ENCODE measurements around the gene GNB1L. TPM values are rescaled to one million over a fixed set of nuclear protein-coding genes. Genes with fewer than 3 reads are reported as not detected.
A peak's percentile ranks its signal among the peaks of the same experiment; 100 is the strongest.

The GNB1L gene
- total and polyA plus RNA-seq, 2 of the 13 experiments (the other 11 are each of a cell fraction or from before 2014, with no cell fraction given) = 2.5 to 7.4 TPM

DNA sequence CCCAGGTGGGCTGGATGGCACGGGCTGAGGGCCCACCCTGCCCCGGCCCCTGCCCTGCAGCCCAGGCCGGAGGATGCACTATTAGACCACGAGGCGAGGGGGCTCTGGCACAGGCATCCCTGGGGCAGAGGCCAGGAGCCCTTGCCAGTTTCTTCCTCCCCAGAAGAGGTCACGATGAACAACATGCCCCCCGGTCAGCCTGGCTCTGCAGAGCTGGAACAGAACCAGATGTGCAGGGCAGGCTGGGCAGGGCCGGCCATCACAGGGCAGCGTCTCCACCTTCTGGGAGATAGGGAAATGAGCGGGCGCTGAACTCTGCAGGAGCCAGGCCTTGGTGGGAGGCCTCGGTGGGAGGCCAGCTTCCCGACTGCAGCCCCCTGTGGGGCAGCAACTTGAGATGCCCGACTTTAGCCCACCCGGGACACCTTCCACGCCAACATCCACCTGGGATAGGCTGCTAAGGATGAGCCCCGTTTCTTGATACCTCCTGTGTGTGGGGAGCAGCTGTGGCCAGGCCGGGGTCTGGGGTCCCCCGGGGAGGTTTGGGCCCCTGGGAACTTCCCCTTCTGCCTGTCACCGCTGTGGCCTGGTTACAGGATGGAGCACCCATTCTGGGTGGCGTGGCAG lies 21.8 kb upstream of the GNB1L start:
- 100% methylated on average over 4 of the region's 21 CpGs for WGBS (ENCODE audit: low lambda C conversion rate)
- H2AFZ ChIP-seq (ENCODE audit: low read length) = no peak overlapping the region
- DNase-seq (ENCODE audit: low spot score) (no peak), ATAC-seq (no peak), FAIRE-seq (no peak)
- intact Hi-C loops (cut with micrococcal nuclease; ENCODE audit: unreplicated experiment) (no loop called here), in situ Hi-C loops (cut with HindIII; ENCODE audit: extremely low pct_ligation_motif_present, low pct_unique_long_range_greater_than_20kb) (no loop called here)
- CTCF ChIA-PET (ENCODE audit: low intra/inter-chr PET ratio, low total read pairs) = no interaction called here
- H3K4me2 ChIP-seq (ENCODE audit: low read depth, low read length) = no peak overlapping the region
- no peaks in the 10 kb centered on the region for H3K9me3 ChIP-seq (ENCODE audit: low read length)
- H3K9ac ChIP-seq (ENCODE audit: insufficient read depth, low read depth, low read length) = no peak overlapping the region
- no peaks in the 10 kb centered on the region for H4K20me1 ChIP-seq (ENCODE audit: insufficient read depth, low read length)
- no peaks in the 10 kb centered on the region for H3K27me3 ChIP-seq (ENCODE audit: control insufficient read depth in 1 of 2, insufficient read depth in 2 of 2, low read length in 2 of 2)
- no peaks in the 10 kb centered on the region for H3K79me2 ChIP-seq (ENCODE audit: insufficient read depth, low read length)
- H3K4me3 ChIP-seq (replicated peaks in 1 of 3; ENCODE audit: insufficient read depth in 1 of 3, low read depth in 2 of 3, low read length in 3 of 3) = no peak overlapping the region
- no TSS peak for BruUV-seq (replicated peaks)
- H3K4me1 ChIP-seq (ENCODE audit: insufficient read depth, low read length) = peaks cover 20% of the 10 kb centered on the region
- no peaks in the 10 kb centered on the region for H3K36me3 ChIP-seq (replicated peaks in 1 of 2; ENCODE audit: control insufficient read depth in 1 of 2, insufficient read depth in 2 of 2, low read length in 2 of 2)
- H3K27ac ChIP-seq (ENCODE audit: extremely low read length, insufficient read depth, low read length) = no peak overlapping the region
- TF ChIP-seq ZSCAN29 (CRISPR knock-in tag; conservative IDR thresholded peaks at IDR 0.05) (no peak), AGO2 (optimal IDR thresholded peaks at IDR 0.05; ENCODE audit: low read depth, low read length) (peak; percentile 24)
- TF ChIP-seq, protein P1, sequence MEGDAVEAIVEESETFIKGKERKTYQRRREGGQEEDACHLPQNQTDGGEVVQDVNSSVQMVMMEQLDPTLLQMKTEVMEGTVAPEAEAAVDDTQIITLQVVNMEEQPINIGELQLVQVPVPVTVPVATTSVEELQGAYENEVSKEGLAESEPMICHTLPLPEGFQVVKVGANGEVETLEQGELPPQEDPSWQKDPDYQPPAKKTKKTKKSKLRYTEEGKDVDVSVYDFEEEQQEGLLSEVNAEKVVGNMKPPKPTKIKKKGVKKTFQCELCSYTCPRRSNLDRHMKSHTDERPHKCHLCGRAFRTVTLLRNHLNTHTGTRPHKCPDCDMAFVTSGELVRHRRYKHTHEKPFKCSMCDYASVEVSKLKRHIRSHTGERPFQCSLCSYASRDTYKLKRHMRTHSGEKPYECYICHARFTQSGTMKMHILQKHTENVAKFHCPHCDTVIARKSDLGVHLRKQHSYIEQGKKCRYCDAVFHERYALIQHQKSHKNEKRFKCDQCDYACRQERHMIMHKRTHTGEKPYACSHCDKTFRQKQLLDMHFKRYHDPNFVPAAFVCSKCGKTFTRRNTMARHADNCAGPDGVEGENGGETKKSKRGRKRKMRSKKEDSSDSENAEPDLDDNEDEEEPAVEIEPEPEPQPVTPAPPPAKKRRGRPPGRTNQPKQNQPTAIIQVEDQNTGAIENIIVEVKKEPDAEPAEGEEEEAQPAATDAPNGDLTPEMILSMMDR (CRISPR knock-in tag; IDR thresholded peaks at IDR 0.05) = 0 out of 2 replicates have a peak, but pooled peaks have one; percentile 23
- POLR2A ChIA-PET = no interaction called here

DNA sequence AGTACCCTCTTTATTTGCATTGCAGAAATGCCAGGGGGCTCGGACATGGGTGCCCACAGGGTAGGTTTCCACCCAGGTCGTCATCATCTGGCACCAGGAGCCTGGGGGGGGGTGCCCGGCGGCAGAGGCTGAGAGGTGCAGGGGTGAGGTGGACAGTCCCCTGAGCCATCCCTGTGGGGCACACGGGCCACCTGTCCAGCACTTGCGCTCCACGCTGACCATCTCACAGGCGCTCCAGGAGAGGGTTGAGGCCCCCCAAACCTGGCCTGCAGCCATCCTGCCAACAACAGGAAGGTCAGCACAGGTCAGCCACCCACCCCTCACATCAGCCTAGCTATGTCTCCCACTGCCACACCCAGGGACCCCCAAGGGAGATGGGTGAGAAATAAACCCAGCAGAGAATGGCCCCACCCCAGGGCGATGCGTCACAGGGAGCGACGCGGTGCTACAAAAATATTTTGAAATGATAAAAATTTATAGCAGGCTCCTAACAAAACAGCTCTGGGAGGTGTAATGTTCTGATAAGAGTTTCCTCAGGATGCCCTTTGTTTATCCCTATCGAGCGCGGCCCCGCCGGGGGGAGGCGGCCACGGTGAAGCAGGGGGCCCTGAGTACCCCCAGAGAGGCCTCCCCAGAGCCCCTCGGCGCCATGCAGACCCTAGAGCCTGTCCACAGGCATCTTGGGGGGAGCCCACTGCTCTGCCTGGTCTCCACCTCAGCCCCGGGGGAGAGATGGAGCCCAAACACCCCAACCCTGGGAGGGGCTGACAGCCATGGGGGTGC lies 21.0 kb upstream of the GNB1L start:
- CTCF ChIA-PET (ENCODE audit: low intra/inter-chr PET ratio, low total read pairs) = no interaction called here
- POLR2A ChIA-PET = no interaction called here
- TF ChIP-seq, protein P2, sequence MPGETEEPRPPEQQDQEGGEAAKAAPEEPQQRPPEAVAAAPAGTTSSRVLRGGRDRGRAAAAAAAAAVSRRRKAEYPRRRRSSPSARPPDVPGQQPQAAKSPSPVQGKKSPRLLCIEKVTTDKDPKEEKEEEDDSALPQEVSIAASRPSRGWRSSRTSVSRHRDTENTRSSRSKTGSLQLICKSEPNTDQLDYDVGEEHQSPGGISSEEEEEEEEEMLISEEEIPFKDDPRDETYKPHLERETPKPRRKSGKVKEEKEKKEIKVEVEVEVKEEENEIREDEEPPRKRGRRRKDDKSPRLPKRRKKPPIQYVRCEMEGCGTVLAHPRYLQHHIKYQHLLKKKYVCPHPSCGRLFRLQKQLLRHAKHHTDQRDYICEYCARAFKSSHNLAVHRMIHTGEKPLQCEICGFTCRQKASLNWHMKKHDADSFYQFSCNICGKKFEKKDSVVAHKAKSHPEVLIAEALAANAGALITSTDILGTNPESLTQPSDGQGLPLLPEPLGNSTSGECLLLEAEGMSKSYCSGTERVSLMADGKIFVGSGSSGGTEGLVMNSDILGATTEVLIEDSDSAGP (CRISPR knock-in tag; IDR thresholded peaks at IDR 0.05; ENCODE audit: borderline replicate concordance) = no peak
- no peak for TF ChIP-seq MTF2 (CRISPR knock-in tag; IDR thresholded peaks at IDR 0.05; ENCODE audit: borderline replicate concordance)
- no peak for TF ChIP-seq FOXK2 (IDR thresholded peaks at IDR 0.05)
- TF ChIP-seq ZNF33B (CRISPR knock-in tag; IDR thresholded peaks at IDR 0.05) = no peak
- TF ChIP-seq ZNF558 (CRISPR knock-in tag; IDR thresholded peaks at IDR 0.05; ENCODE audit: borderline replicate concordance) = no peak
- TF ChIP-seq FOXJ3 (CRISPR knock-in tag; IDR thresholded peaks at IDR 0.05; ENCODE audit: borderline replicate concordance) = no peak
- TF ChIP-seq SMAD9 (CRISPR knock-in tag; IDR thresholded peaks at IDR 0.05) = no peak
- TF ChIP-seq, protein P3, sequence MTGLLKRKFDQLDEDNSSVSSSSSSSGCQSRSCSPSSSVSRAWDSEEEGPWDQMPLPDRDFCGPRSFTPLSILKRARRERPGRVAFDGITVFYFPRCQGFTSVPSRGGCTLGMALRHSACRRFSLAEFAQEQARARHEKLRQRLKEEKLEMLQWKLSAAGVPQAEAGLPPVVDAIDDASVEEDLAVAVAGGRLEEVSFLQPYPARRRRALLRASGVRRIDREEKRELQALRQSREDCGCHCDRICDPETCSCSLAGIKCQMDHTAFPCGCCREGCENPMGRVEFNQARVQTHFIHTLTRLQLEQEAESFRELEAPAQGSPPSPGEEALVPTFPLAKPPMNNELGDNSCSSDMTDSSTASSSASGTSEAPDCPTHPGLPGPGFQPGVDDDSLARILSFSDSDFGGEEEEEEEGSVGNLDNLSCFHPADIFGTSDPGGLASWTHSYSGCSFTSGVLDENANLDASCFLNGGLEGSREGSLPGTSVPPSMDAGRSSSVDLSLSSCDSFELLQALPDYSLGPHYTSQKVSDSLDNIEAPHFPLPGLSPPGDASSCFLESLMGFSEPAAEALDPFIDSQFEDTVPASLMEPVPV (CRISPR knock-in tag; IDR thresholded peaks at IDR 0.05) = no peak

More for the DNA sequence above, 21.0 kb upstream of the GNB1L start:
- no TSS peak for BruUV-seq (replicated peaks)
- in situ Hi-C loops (cut with HindIII; ENCODE audit: extremely low pct_ligation_motif_present, low pct_unique_long_range_greater_than_20kb) (no loop called here), intact Hi-C loops (cut with micrococcal nuclease; ENCODE audit: unreplicated experiment) (no loop called here)
- FAIRE-seq = no peak
- peaks cover 20% of the 10 kb centered on the region for H3K4me1 ChIP-seq (ENCODE audit: insufficient read depth, low read length)
- H3K4me3 ChIP-seq (replicated peaks in 1 of 3; ENCODE audit: insufficient read depth in 1 of 3, low read depth in 2 of 3, low read length in 3 of 3) = no peak overlapping the region
- no peaks in the 10 kb centered on the region for H3K79me2 ChIP-seq (ENCODE audit: insufficient read depth, low read length)
- no peaks in the 10 kb centered on the region for H3K36me3 ChIP-seq (replicated peaks in 1 of 2; ENCODE audit: control insufficient read depth in 1 of 2, insufficient read depth in 2 of 2, low read length in 2 of 2)
- 98% methylated on average over 14 of the region's 23 CpGs for WGBS (ENCODE audit: low lambda C conversion rate)
- DNase-seq (ENCODE audit: low spot score) = no peak
- ATAC-seq = no peak
- H2AFZ ChIP-seq (ENCODE audit: low read length) = no peak overlapping the region
- no peaks in the 10 kb centered on the region for H3K27me3 ChIP-seq (ENCODE audit: control insufficient read depth in 1 of 2, insufficient read depth in 2 of 2, low read length in 2 of 2)
- H3K27ac ChIP-seq (ENCODE audit: extremely low read length, insufficient read depth, low read length) = no peak overlapping the region
- no peaks in the 10 kb centered on the region for H4K20me1 ChIP-seq (ENCODE audit: insufficient read depth, low read length)
- no peaks in the 10 kb centered on the region for H3K9me3 ChIP-seq (ENCODE audit: low read length)
- H3K9ac ChIP-seq (ENCODE audit: insufficient read depth, low read depth, low read length) = no peak overlapping the region
- no peak overlapping the region for H3K4me2 ChIP-seq (ENCODE audit: low read depth, low read length)

All from HepG2 (cell line).